PC-3 (cell line): Measurements from ENCODE around the gene PRR20G. TPM values are rescaled to one million over a fixed set of nuclear protein-coding genes. Genes with fewer than 3 reads are reported as not detected.
"Not testable (repeated sequence)": the region's sequence is repeated elsewhere in the genome, so short reads cannot be mapped to it uniquely, and the experiment has no call there.

Experiments
- ATAC-seq: fragments of 200-7000 bp; cut with Tn5 transposase; 2 replicates; pipeline ENCODE4 v1.9.1; 2020; ENCODE audit warnings: mild to moderate bottlenecking, moderate library complexity
- BruUV-seq: library from RNA; stranded (reverse); fragments of 400-500 nt; replicated peaks from 2 replicates; lab custom pipeline; 2021; lab: Mats Ljungman, UMichigan
- CTCF ChIA-PET: fragments of 300-600 bp; sonication (Branson Sonifier 250); formaldehyde crosslinking; loops from one replicate; lab custom pipeline; 2022; ENCODE audit warnings: antibody characterized with exemption; lab: Charles Lee
- POLR2A ChIA-PET: fragments of 300-600 bp; sonication (Branson Sonifier 250); formaldehyde crosslinking; loops from one replicate; lab custom pipeline; 2022; ENCODE audit warnings: antibody characterized with exemption; ENCODE audit not compliant: unreplicated experiment; lab: Charles Lee
- DNase-seq: peaks from one replicate; pipeline ENCODE4 v3.0.0-alpha.2; 2015
- H2AFZ ChIP-seq: fragments of 300-600 bp; sonication (generic); 2 replicates; pipeline ENCODE4 v1.6.0; 2016; ENCODE audit warnings: antibody characterized with exemption, low read length
- H3F3A ChIP-seq: fragments of 300-600 bp; sonication (generic); one replicate; pipeline ENCODE4 v1.6.0; 2017; ENCODE audit warnings: antibody characterized with exemption, low read length, control low read depth, mild to moderate bottlenecking; ENCODE audit not compliant: unreplicated experiment
- H3K27ac ChIP-seq: fragments of 300-600 bp; sonication (generic); 2 replicates; pipeline ENCODE4 v1.5.1; 2016; ENCODE audit warnings: mild to moderate bottlenecking, low read length
- H3K27me3 ChIP-seq: fragments of 300-600 bp; sonication (generic); 2 replicates; pipeline ENCODE4 v1.6.1; 2016; ENCODE audit warnings: low read length, mixed read lengths
- H3K36me3 ChIP-seq: fragments of 300-600 bp; sonication (generic); 2 replicates; pipeline ENCODE4 v1.6.1; 2016; ENCODE audit warnings: low read depth, mixed run types, low read length, mixed read lengths
- H3K4me1 ChIP-seq: fragments of 300-600 bp; sonication (generic); 2 replicates; pipeline ENCODE4 v1.5.1; 2016; ENCODE audit warnings: low read length; ENCODE audit not compliant: insufficient read depth
- H3K4me2 ChIP-seq: fragments of 300-600 bp; sonication (generic); 2 replicates; pipeline ENCODE4 v1.6.0; 2016; ENCODE audit warnings: low read length
- H3K4me3 ChIP-seq: fragments of 300-600 bp; sonication (generic); 2 replicates; pipeline ENCODE4 v1.5.1; 2016; ENCODE audit warnings: mild to moderate bottlenecking, low read length, mixed read lengths
- H3K79me2 ChIP-seq: fragments of 300-600 bp; sonication (generic); 2 replicates; pipeline ENCODE4 v1.6.1; 2017; ENCODE audit warnings: low read length, mixed read lengths
- H3K9ac ChIP-seq: fragments of 300-600 bp; sonication (generic); 2 replicates; pipeline ENCODE4 v1.6.0; 2016; ENCODE audit warnings: mild to moderate bottlenecking, low read length
- H3K9me2 ChIP-seq: fragments of 300-600 bp; sonication (generic); replicated peaks from 2 replicates; pipeline ENCODE4 v1.6.1; 2016; ENCODE audit warnings: mixed run types, low read length, mixed read lengths
- H3K9me3 ChIP-seq: fragments of 300-600 bp; sonication (generic); 2 replicates; pipeline ENCODE4 v1.6.1; 2016; ENCODE audit warnings: low read length, mixed read lengths
- H4K20me1 ChIP-seq: fragments of 300-600 bp; sonication (generic); 2 replicates; pipeline ENCODE4 v1.6.1; 2016; ENCODE audit warnings: low read length, mixed read lengths
- CTCF ChIP-seq: fragments of 300-600 bp; sonication (generic); conservative IDR thresholded peaks from 2 replicates; pipeline ENCODE4 v1.5.1; 2017; ENCODE audit warnings: antibody characterized with exemption, low read depth, mild to moderate bottlenecking, low read length
- EZH2 ChIP-seq: fragments of 300-600 bp; sonication (generic); IDR thresholded peaks from one replicate; pipeline ENCODE4 v1.6.1; 2017; ENCODE audit warnings: antibody characterized with exemption, mild to moderate bottlenecking, low read length; ENCODE audit not compliant: unreplicated experiment
- EZH2phosphoT487 ChIP-seq: fragments of 300-600 bp; sonication (generic); IDR thresholded peaks from 2 replicates; pipeline ENCODE4 v1.6.1; 2018; ENCODE audit warnings: mild to moderate bottlenecking, antibody characterized with exemption, low read length, borderline replicate concordance
- intact Hi-C: fragments of 100-400 bp; cut with micrococcal nuclease; formaldehyde crosslinking; loops from 2 replicates; pipeline ENCODE4 v1.9.0; 2023
- total RNA-seq: library from RNA; depleted of rRNA; stranded (reverse); fragments of >200 nt; gene quantifications from 2 replicates; pipeline ENCODE4 v1.2.3, GENCODE V29; 2014

PRR20G gene
- total RNA-seq, 1 experiment from 2014 or later, result not detected

DNA sequence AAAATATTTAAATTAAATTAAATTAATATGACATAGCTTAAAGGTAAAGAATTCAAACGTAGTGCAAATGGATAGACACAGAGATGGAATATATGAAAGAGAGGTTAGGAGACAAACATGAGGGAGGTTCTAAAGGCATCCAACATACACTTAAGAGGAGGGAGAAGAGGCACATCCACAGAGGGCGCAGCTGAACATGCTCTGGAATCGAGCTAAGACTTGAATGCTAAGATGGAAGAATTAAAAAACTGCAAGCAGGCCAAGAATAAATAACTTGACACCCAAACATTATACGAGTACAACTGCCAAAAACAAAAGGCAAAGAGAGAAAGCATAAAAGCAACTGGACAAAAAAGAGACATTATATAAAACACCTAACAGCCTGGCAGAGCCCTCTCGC lies 9.1 kb upstream of the PRR20G start:
- no peaks in the 10 kb centered on the region for H3K9me2 ChIP-seq
- POLR2A ChIA-PET, result no interaction called here
- DNase-seq (no peak), ATAC-seq (no peak)
- H3K9ac ChIP-seq, result no peak overlapping the region
- H3K9me3 ChIP-seq, result no peaks in the 10 kb centered on the region
- TF ChIP-seq CTCF (no peak), EZH2 (no peak), EZH2phosphoT487 (no peak)
- H3K36me3 ChIP-seq, result no peaks in the 10 kb centered on the region
- intact Hi-C loops, result no loop called here
- no peaks in the 10 kb centered on the region for H3K4me1 ChIP-seq
- no peak overlapping the region for H3K27ac ChIP-seq
- H3K4me3 ChIP-seq, result no peak overlapping the region
- no peaks in the 10 kb centered on the region for H3F3A ChIP-seq
- no peaks in the 10 kb centered on the region for H3K79me2 ChIP-seq
- no peak overlapping the region for H2AFZ ChIP-seq
- no peak overlapping the region for H3K4me2 ChIP-seq
- H3K27me3 ChIP-seq, result peaks cover 33% of the 10 kb centered on the region
- BruUV-seq, result no TSS peak
- H4K20me1 ChIP-seq, result no peaks in the 10 kb centered on the region
- CTCF ChIA-PET, result no interaction called here

- Histone ChIP-seq H3K4me2 (no peak overlapping the region), H3K4me1 (no peaks in the 10 kb centered on the region), H2AFZ (no peak overlapping the region), H3K36me3 (no peaks in the 10 kb centered on the region), H4K20me1 (no peaks in the 10 kb centered on the region), H3K27ac (no peak overlapping the region), H3K9me3 (no peaks in the 10 kb centered on the region), H3K9me2 (no peaks in the 10 kb centered on the region), H3K27me3 (peaks cover 28% of the 10 kb centered on the region), H3K9ac (no peak overlapping the region), H3K4me3 (no peak overlapping the region), H3F3A (no peaks in the 10 kb centered on the region), H3K79me2 (no peaks in the 10 kb centered on the region)
- no TSS peak for BruUV-seq
- ChIA-PET CTCF (no interaction called here), POLR2A (no interaction called here)
- ATAC-seq (no peak), DNase-seq (no peak)
- TF ChIP-seq EZH2 (no peak), CTCF (no peak), EZH2phosphoT487 (no peak)
- intact Hi-C loops, result no loop called here
These were observed 8.3 kb upstream of the PRR20G start for GRCh38 chr3:127296166-127296565.

DNA sequence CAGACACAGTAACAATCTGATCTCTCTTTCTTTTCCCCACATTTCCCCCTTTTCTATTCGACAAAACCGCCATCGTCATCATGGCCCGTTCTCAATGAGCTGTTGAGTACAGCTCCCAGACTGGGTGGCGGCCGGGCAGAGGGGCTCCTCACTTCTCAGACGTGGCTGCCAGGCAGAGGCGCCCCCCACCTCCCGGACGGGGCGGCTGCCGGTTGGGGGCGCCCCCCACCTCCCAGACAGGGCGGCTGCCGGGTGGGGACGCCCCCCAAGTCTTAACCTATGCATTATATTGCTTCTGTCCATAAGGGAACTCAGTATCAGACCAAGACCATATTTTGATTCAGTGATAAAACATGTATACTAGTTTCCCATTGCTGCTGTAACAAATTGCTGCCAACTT lies 5.8 kb upstream of the PRR20G start:
- BruUV-seq, H3K27ac ChIP-seq, POLR2A ChIA-PET, H3K9me2 ChIP-seq, H3K4me1 ChIP-seq, H3K4me2 ChIP-seq, H4K20me1 ChIP-seq, H3K4me3 ChIP-seq, H2AFZ ChIP-seq, H3K9ac ChIP-seq, H3K9me3 ChIP-seq, H3K36me3 ChIP-seq, H3K79me2 ChIP-seq, intact Hi-C loops, H3F3A ChIP-seq, DNase-seq, ATAC-seq, CTCF ChIA-PET: not testable (repeated sequence)
- H3K27me3 ChIP-seq, result peaks cover 22% of the 10 kb centered on the region
